ENCODE measurements around the gene CCNK.

CCNK gene

GRCh38 chr14:99508896-99509629 lies 27.9 kb downstream of the CCNK start:
- no peak for DNase-seq

- no peak for DNase-seq
Observed at GRCh38 chr14:99509871-99510555, 28.8 kb downstream of the CCNK start.

GRCh38 chr14:99510556-99511139 lies 29.4 kb downstream of the CCNK start:
- DNase-seq: no peak

- DNase-seq: no peak
Observed at GRCh38 chr14:99511421-99512109, 30.4 kb downstream of the CCNK start.

- DNase-seq: no peak
Observed at GRCh38 chr14:99512110-99512449, 30.9 kb downstream of the CCNK start.

GRCh38 chr14:99512571-99513182 lies 31.5 kb downstream of the CCNK start:
- no peak for DNase-seq

- DNase-seq: no peak
Observed at GRCh38 chr14:99513183-99513694, 32.0 kb downstream of the CCNK start.

GRCh38 chr14:99513946-99514551 lies 32.8 kb downstream of the CCNK start:
- no peak for DNase-seq

- DNase-seq: no peak
Observed at GRCh38 chr14:99514552-99515300, 33.5 kb downstream of the CCNK start.

GRCh38 chr14:99515301-99516155 lies 34.3 kb downstream of the CCNK start:
- no peak for DNase-seq

- DNase-seq: no peak
Observed at GRCh38 chr14:99516156-99516870, 35.1 kb downstream of the CCNK start.

- no peak for DNase-seq
Observed at GRCh38 chr14:99516871-99517642, 35.8 kb downstream of the CCNK start.

- DNase-seq: no peak
Observed at GRCh38 chr14:99517643-99518381, 36.6 kb downstream of the CCNK start.

- DNase-seq: peak; percentile 52
Observed at GRCh38 chr14:99518441-99519346, 37.5 kb downstream of the CCNK start.

- no peak for DNase-seq
Observed at GRCh38 chr14:99519347-99519881, 38.2 kb downstream of the CCNK start.

- DNase-seq: no peak
Observed at GRCh38 chr14:99519931-99520421, 38.8 kb downstream of the CCNK start.

GRCh38 chr14:99520571-99521081 lies 39.4 kb downstream of the CCNK start:
- DNase-seq: no peak
